ENCODE results near the gene MRPS34. TPM values are rescaled to one million over a fixed set of nuclear protein-coding genes. Genes with fewer than 3 reads are reported as not detected.
"Not testable (repeated sequence)": the region's sequence is repeated elsewhere in the genome, so short reads cannot be mapped to it uniquely, and the experiment has no call there.

MRPS34 gene
- total RNA-seq, 1 donor from 2014 or later: 184 TPM

DNA sequence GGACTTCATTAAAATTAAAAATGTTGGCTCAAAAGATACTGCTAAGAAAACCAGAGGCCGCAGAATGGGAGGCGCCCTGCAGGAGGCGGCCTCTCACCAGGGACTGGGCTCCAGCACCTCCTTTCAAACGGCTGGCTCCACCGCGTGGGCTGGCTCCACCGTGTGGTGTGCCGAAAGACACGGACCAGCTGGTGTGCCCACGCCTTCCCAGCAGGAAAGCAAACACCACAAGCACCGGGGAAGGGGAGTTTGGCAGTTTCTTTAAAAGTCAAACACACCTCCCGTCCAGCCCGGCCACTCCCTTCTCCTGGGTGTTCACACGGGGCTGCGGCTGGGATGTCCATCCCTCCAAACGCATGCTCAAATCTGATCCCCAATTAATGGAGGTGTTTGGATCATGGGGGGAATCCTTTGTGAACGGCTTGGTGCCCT is 39.8 kb upstream of the MRPS34 start:
- no peaks in the 10 kb centered on the region for H3K9me3 Mint-ChIP-seq
- H3K4me1 Mint-ChIP-seq (ENCODE audit: low read depth): peaks cover 2% of the 10 kb centered on the region
- DNase-seq (ENCODE audit: low spot score): peak; percentile 30
- H3K27me3 Mint-ChIP-seq (ENCODE audit: low read depth): no peaks in the 10 kb centered on the region
- intact Hi-C loops (cut with micrococcal nuclease): no loop called here
- H3K36me3 Mint-ChIP-seq (ENCODE audit: low read depth): peaks cover 25% of the 10 kb centered on the region
- H3K4me3 Mint-ChIP-seq (ENCODE audit: low read depth): no peak overlapping the region
- no peak overlapping the region for H3K27ac Mint-ChIP-seq

DNA sequence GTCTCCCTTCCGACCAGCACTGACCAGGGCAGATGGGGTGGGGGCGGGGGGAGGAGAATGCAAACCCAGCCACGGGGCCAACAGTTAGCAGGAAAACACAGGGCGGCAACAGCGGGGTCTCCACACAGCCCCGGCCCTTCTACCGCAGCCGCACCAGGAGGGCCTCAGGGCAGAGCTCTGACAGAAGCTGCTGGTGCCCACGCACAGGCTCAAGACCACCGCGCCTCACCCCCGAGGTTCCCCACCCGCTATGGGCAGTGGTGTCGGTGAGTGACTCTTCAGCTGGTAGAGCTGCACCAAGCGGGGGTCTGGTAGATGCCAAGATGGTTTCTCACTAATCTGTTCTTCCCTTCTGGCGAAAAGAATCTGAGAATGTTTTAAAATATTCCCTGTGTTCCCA is 37.6 kb upstream of the MRPS34 start:
- intact Hi-C loops (cut with micrococcal nuclease): no loop called here
- peaks cover 38% of the 10 kb centered on the region for H3K36me3 Mint-ChIP-seq (ENCODE audit: low read depth)
- peaks cover 2% of the 10 kb centered on the region for H3K4me1 Mint-ChIP-seq (ENCODE audit: low read depth)
- H3K9me3 Mint-ChIP-seq: no peaks in the 10 kb centered on the region
- no peak overlapping the region for H3K27ac Mint-ChIP-seq
- H3K27me3 Mint-ChIP-seq (ENCODE audit: low read depth): no peaks in the 10 kb centered on the region
- DNase-seq (ENCODE audit: low spot score): no peak
- no peak overlapping the region for H3K4me3 Mint-ChIP-seq (ENCODE audit: low read depth)

- intact Hi-C loops (cut with micrococcal nuclease): no loop called here
These were observed 37.2 kb upstream of the MRPS34 start for GRCh38 chr16:1810106-1810505.

DNA sequence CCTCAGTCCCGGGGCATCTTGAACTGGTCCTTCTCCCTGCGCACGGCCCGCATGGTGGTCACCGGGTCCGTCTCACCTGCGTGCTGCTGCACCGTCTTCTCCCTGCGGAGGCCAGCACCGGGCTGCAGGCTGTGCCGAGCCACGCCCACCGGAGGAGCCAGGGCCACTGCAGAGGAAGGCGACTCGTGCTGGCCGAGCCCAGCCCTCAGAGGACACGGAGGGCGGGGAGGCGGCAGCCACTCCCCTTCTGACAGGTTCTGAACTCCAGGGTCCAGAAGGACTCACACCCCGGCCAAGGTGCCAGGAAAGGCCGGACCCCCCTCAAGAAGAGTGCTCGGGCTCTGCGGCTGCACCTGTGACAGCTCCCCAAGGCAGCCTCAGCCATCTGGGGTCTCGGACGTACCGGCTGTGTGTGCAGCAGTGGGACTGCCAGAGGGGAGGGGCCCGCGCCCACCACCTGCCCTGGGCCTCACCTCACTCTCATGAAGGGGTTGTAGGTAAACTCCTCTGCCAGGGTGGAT is 36.4 kb upstream of the MRPS34 start:
- Mint-ChIP-seq H3K27me3 (ENCODE audit: low read depth) (no peaks in the 10 kb centered on the region), H3K4me3 (ENCODE audit: low read depth) (no peak overlapping the region), H3K4me1 (ENCODE audit: low read depth) (peaks cover 2% of the 10 kb centered on the region), H3K36me3 (ENCODE audit: low read depth) (peaks cover 31% of the 10 kb centered on the region), H3K9me3 (no peaks in the 10 kb centered on the region), H3K27ac (no peak overlapping the region)
- DNase-seq (ENCODE audit: low spot score): no peak
- intact Hi-C loops (cut with micrococcal nuclease): no loop called here

More at GRCh38 chr16:1810106-1810505, 37.2 kb upstream of the MRPS34 start:
- no peaks in the 10 kb centered on the region for H3K9me3 Mint-ChIP-seq
- H3K27me3 Mint-ChIP-seq (ENCODE audit: low read depth): no peaks in the 10 kb centered on the region
- no peak overlapping the region for H3K4me3 Mint-ChIP-seq (ENCODE audit: low read depth)
- peaks cover 2% of the 10 kb centered on the region for H3K4me1 Mint-ChIP-seq (ENCODE audit: low read depth)
- H3K36me3 Mint-ChIP-seq (ENCODE audit: low read depth): peaks cover 35% of the 10 kb centered on the region
- DNase-seq (ENCODE audit: low spot score): no peak
- no peak overlapping the region for H3K27ac Mint-ChIP-seq

- H3K9me3 Mint-ChIP-seq: no peaks in the 10 kb centered on the region
- no peak overlapping the region for H3K27ac Mint-ChIP-seq
- H3K4me1 Mint-ChIP-seq (ENCODE audit: low read depth): peaks cover 2% of the 10 kb centered on the region
- H3K36me3 Mint-ChIP-seq (ENCODE audit: low read depth): peaks cover 29% of the 10 kb centered on the region
- DNase-seq (ENCODE audit: low spot score): no peak
- no peaks in the 10 kb centered on the region for H3K27me3 Mint-ChIP-seq (ENCODE audit: low read depth)
- intact Hi-C loops (cut with micrococcal nuclease): no loop called here
- H3K4me3 Mint-ChIP-seq (ENCODE audit: low read depth): no peak overlapping the region
These were observed 35.8 kb upstream of the MRPS34 start for GRCh38 chr16:1808691-1809090.

GRCh38 chr16:1807626-1808025 is 34.7 kb upstream of the MRPS34 start:
- no peak overlapping the region for H3K4me3 Mint-ChIP-seq (ENCODE audit: low read depth)
- H3K27ac Mint-ChIP-seq: no peak overlapping the region
- H3K36me3 Mint-ChIP-seq (ENCODE audit: low read depth): peaks cover 23% of the 10 kb centered on the region
- intact Hi-C loops (cut with micrococcal nuclease): no loop called here
- H3K4me1 Mint-ChIP-seq (ENCODE audit: low read depth): no peaks in the 10 kb centered on the region
- no peaks in the 10 kb centered on the region for H3K27me3 Mint-ChIP-seq (ENCODE audit: low read depth)
- no peaks in the 10 kb centered on the region for H3K9me3 Mint-ChIP-seq
- no peak for DNase-seq (ENCODE audit: low spot score)

DNA sequence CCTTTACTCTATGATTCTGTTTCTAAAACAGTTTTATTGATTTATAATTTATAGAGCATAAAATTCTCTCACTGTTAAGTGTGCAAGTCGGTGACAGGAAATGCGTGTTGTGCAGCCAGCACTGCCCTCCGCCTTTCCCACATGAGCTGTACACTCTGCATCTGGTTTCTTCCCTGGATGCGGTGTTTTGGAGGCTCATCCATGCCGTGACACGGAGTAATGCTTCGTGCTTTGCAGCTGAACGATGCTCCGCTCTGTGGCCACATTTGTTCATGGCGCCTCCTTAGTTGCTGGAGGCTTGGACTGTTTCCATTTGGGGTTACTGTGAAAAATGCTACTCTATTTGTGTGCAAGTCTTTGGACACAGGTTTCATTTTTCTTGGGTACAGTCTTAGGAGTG is 27.8 kb upstream of the MRPS34 start:
- intact Hi-C loops (cut with micrococcal nuclease): no loop called here
- DNase-seq (ENCODE audit: low spot score): no peak
- H3K4me3 Mint-ChIP-seq (ENCODE audit: low read depth): no peak overlapping the region
- no peaks in the 10 kb centered on the region for H3K27me3 Mint-ChIP-seq (ENCODE audit: low read depth)
- no peaks in the 10 kb centered on the region for H3K4me1 Mint-ChIP-seq (ENCODE audit: low read depth)
- peaks cover 22% of the 10 kb centered on the region for H3K9me3 Mint-ChIP-seq
- peaks cover 8% of the 10 kb centered on the region for H3K36me3 Mint-ChIP-seq (ENCODE audit: low read depth)
- no peak overlapping the region for H3K27ac Mint-ChIP-seq

DNA sequence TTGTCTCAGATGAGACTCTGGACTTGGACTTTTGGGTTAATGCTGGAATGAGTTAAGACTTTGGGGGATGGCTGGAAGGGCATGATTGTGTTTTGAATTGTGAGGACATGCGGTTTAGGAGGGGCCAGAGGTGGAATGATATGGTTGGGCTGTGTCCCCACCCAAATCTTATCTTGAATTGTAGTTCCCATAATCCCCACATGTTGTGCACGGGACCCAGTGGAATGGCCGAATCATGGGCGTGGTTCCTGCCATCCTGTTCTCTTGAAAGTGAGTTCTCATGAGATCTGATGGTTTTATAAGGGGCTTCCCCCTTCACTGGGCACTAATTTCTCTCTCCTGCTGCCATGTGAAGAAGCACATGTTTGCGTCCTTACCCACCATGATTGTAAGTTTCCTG is 26.3 kb upstream of the MRPS34 start:
- H3K4me3 Mint-ChIP-seq (ENCODE audit: low read depth); H3K27ac Mint-ChIP-seq; H3K36me3 Mint-ChIP-seq (ENCODE audit: low read depth); DNase-seq (ENCODE audit: low spot score); H3K27me3 Mint-ChIP-seq (ENCODE audit: low read depth); intact Hi-C loops (cut with micrococcal nuclease); H3K4me1 Mint-ChIP-seq (ENCODE audit: low read depth): not testable (repeated sequence)
- H3K9me3 Mint-ChIP-seq: peaks cover 22% of the 10 kb centered on the region

DNA sequence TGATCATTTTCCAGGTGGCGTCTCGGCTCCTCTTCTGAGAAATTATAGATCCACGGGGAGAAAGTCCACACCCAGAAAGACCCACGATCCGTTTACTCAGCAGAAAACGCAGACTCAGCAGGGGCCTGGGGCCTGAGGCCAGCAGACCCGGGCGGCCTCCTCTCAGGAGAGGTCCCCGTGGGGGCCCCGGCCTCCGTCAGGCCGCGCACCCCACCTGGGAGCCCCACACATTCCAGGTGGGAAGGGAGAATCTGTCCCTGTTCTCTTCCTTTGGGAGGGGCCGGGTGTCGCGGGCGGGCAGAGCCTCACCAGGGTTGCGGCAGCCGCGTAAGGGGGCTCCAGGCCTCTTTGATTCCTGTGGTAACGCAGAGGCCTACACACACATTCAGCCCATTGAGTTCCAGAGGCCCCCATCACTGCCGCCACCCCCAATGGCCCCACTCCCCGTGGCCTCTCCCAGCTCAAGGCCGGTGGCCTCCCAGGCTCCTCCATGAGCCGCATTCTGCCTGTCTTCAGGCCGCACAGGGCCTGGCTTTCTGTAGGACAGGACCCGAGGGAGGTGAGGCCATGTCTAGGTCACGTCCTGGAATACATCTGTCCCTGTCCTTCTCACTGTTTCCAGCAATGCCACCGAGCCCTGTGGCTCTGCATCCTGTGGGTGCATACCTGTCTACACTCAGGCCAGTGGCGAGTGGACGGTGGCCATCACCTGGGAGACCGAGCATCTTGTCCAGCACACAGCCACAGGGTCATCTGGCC is 22.2 kb upstream of the MRPS34 start:
- H3K4me3 Mint-ChIP-seq (ENCODE audit: low read depth): no peak overlapping the region
- H3K36me3 Mint-ChIP-seq (ENCODE audit: low read depth): peaks cover 3% of the 10 kb centered on the region
- peaks cover 15% of the 10 kb centered on the region for H3K9me3 Mint-ChIP-seq
- intact Hi-C loops (cut with micrococcal nuclease): no loop called here
- H3K27ac Mint-ChIP-seq: no peak overlapping the region
- no peak for DNase-seq (ENCODE audit: low spot score)
- H3K4me1 Mint-ChIP-seq (ENCODE audit: low read depth): no peaks in the 10 kb centered on the region
- H3K27me3 Mint-ChIP-seq (ENCODE audit: low read depth): no peaks in the 10 kb centered on the region

DNA sequence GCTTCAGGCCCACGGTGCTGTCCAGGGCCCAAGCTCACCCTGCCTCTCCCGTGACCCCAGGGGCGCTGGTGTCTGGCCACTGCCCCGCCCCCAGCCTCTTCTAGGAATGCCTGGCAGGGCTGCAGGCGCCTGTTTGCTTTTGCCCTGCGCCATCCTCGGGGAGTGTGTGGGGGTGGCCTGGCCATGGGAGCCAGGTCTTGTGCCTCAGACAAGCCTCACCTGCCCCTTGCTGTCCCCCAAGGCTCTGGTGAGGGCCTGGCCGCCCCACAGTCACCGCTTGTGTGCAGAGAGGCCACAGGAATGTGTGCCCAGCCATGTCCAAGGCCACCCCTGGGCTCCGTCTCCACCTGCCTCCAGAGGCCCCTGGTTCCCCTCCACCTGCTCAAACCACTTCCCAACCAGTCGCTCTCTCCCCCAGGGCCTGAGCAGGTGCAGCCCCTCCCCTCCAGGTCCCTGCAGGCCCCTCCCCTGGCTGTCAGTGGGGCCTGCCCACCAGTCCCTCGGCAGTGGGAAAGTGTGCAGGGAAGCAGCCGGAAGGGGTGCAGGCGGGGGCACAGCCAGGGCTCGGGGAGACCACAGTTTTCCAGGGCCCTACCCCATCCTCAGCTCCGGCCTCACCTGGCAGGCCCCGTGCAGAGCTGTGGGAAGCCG is 21.4 kb upstream of the MRPS34 start:
- H3K4me1 Mint-ChIP-seq (ENCODE audit: low read depth): no peaks in the 10 kb centered on the region
- H3K27me3 Mint-ChIP-seq (ENCODE audit: low read depth): no peaks in the 10 kb centered on the region
- H3K36me3 Mint-ChIP-seq (ENCODE audit: low read depth): peaks cover 3% of the 10 kb centered on the region
- no peak overlapping the region for H3K4me3 Mint-ChIP-seq (ENCODE audit: low read depth)
- no peak overlapping the region for H3K27ac Mint-ChIP-seq
- H3K9me3 Mint-ChIP-seq: peaks cover 8% of the 10 kb centered on the region
- intact Hi-C loops (cut with micrococcal nuclease): no loop called here
- DNase-seq (ENCODE audit: low spot score): no peak

- no peak for DNase-seq (ENCODE audit: low spot score)
- Mint-ChIP-seq H3K4me3 (ENCODE audit: low read depth) (no peak within 1 kb of the TSS), H3K27ac (no peak within 1 kb of the TSS), H3K27me3 (ENCODE audit: low read depth) (no peaks in the 10 kb centered on the region), H3K36me3 (ENCODE audit: low read depth) (peaks cover 8% of the 10 kb centered on the region), H3K4me1 (ENCODE audit: low read depth) (no peaks in the 10 kb centered on the region), H3K9me3 (peaks cover 3% of the 10 kb centered on the region)
- intact Hi-C loops (cut with micrococcal nuclease): no loop called here
These were observed 20.8 kb upstream of the MRPS34 start, which contains the start of gene IGFALS for GRCh38 chr16:1793578-1794220. Gene IGFALS, minus strand, starts transcription at chr16:1793705. Its CDS starts 53 bp downstream, at chr16:1793652.

DNA sequence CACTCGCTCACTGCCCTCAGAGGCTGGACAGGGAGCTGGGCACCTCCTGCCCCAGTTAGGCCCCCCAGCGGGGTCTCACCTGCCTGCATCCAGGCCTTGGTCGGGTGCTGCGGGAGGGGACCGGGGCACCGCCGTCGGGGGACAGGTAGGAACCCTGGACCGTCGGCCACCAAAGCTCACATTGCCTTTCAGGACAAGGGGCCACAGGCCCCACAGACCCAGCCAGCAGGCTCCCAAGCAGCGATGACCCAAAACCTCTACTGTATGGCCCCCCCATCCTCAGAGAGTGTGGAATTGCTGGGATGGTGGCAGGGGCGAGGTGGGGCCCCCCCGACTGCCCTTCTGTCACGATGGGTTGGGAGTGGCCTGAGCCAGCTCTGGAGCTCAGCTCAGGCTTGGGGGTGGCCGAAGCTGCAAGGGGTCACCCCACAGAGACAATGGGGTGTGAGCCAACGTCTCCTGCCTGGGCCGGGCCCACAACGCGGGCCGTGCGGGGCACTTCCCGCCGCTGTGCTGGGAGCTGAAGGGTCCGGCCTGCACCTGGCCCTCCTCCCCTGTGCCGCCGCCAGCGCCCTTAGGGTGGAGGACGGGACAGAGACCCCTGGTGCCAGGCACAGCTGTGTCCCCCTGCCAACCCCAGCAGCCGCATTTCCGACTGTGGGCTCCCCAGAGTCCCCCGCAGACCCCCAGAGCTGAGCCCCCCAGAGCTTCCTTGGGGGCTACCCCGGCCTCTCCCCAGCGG is 20.1 kb upstream of the MRPS34 start:
- H3K27me3 Mint-ChIP-seq (ENCODE audit: low read depth): no peaks in the 10 kb centered on the region
- H3K4me3 Mint-ChIP-seq (ENCODE audit: low read depth): no peak overlapping the region
- intact Hi-C loops (cut with micrococcal nuclease): no loop called here
- no peak for DNase-seq (ENCODE audit: low spot score)
- no peaks in the 10 kb centered on the region for H3K4me1 Mint-ChIP-seq (ENCODE audit: low read depth)
- no peak overlapping the region for H3K27ac Mint-ChIP-seq
- peaks cover 8% of the 10 kb centered on the region for H3K36me3 Mint-ChIP-seq (ENCODE audit: low read depth)
- peaks cover 3% of the 10 kb centered on the region for H3K9me3 Mint-ChIP-seq

Data from activated T-helper 2 cell treated with anti-CD3 and anti-CD28 coated beads, Interferon-gamma antibody, Interleukin-2, Interleukin-4, amounts not matched to agents 10 μg/mL and 5 μg/mL and 100 μg/mL, durations not matched to agents 14 hours and 24 hours and 36 hours (primary cell).